ENCODE measurements around the gene ANAPC13. TPM values are rescaled to one million over a fixed set of nuclear protein-coding genes. Genes with fewer than 3 reads are reported as not detected.

ANAPC13 gene
- total and polyA plus RNA-seq, 2 of the 13 experiments (the other 11 are each of a cell fraction or from before 2014, with no cell fraction given): 48.7 to 69.1 TPM

- TF ChIP-seq RNF219 (CRISPR knock-in tag; IDR thresholded peaks at IDR 0.05) (no peak), TFDP1 (CRISPR knock-in tag; IDR thresholded peaks at IDR 0.05; ENCODE audit: borderline replicate concordance) (peak; percentile 86; the same call in 1 of the 2 replicates), FOXP1 (IDR thresholded peaks at IDR 0.05) (no peak), FOXP1 (CRISPR knock-in tag; IDR thresholded peaks at IDR 0.05) (no peak), MED8 (CRISPR knock-in tag; IDR thresholded peaks at IDR 0.05; ENCODE audit: insufficient replicate concordance) (peak; percentile 85), ZNF570 (CRISPR knock-in tag; IDR thresholded peaks at IDR 0.05; ENCODE audit: borderline replicate concordance) (0 out of 2 replicates have a peak, but pooled peaks have one; percentile 38), ZNF121 (CRISPR knock-in tag; IDR thresholded peaks at IDR 0.05) (no peak), ZNF574 (CRISPR knock-in tag; IDR thresholded peaks at IDR 0.05) (peak; percentile 75), ATF1 (CRISPR knock-in tag; IDR thresholded peaks at IDR 0.05) (no peak), SRSF4 (IDR thresholded peaks at IDR 0.05; ENCODE audit: low read depth, low read length, poor library complexity, severe bottlenecking) (no peak), ZBTB3 (CRISPR knock-in tag; IDR thresholded peaks at IDR 0.05; ENCODE audit: borderline replicate concordance, low read depth) (no peak), AKNA (CRISPR knock-in tag; IDR thresholded peaks at IDR 0.05; ENCODE audit: borderline replicate concordance) (no peak), HOXA3 (CRISPR knock-in tag; IDR thresholded peaks at IDR 0.05) (peak; percentile 76; the same call in 1 of the 2 replicates), ZSCAN20 (CRISPR knock-in tag; IDR thresholded peaks at IDR 0.05; ENCODE audit: borderline replicate concordance) (no peak), SMC3 (IDR thresholded peaks at IDR 0.05; ENCODE audit: low read length) (no peak), PCBP2 (optimal IDR thresholded peaks at IDR 0.05; ENCODE audit: low read depth, low read length, poor library complexity, severe bottlenecking) (no peak)
Observed at GRCh38 chr3:134485718-134486576, at the start of gene ANAPC13, which contains the start of gene CEP63 (continued).

All from HepG2 (cell line).